ENCODE data around the gene SPNS1.
"Not testable (repeated sequence)": the region's sequence is repeated elsewhere in the genome, so short reads cannot be mapped to it uniquely, and the experiment has no call there.

The SPNS1 gene

GRCh38 chr16:28991687-28992086 lies 17.1 kb downstream of the SPNS1 start:
- DNase-seq = no peak

- no peak for DNase-seq
Observed at GRCh38 chr16:28992496-28992895, 17.9 kb downstream of the SPNS1 start.

- DNase-seq = no peak
Observed at GRCh38 chr16:28998837-28999236, 24.3 kb downstream of the SPNS1 start.

- DNase-seq = no peak
Observed at GRCh38 chr16:28999577-28999976, 25.0 kb downstream of the SPNS1 start.

DNA sequence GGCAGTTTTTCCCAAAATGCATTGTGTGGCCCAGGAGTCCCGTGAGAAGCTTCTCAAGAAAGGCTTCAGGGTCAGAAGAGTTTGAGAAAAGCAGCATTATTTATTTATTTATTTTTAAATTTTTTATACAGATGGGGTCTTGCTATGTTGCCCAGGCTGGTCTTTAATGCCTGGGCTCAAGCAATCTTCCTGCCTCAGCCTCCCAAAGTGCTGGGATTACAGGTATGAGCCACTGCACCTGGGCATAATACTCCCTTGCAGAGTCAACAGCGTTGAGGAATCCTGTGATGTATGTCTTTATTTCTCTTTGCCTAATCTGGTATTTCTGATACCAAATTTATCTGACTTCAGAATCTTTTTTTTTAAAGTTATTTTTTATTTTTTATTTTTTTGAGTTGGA lies 25.4 kb downstream of the SPNS1 start:
- no peak for DNase-seq

DNA sequence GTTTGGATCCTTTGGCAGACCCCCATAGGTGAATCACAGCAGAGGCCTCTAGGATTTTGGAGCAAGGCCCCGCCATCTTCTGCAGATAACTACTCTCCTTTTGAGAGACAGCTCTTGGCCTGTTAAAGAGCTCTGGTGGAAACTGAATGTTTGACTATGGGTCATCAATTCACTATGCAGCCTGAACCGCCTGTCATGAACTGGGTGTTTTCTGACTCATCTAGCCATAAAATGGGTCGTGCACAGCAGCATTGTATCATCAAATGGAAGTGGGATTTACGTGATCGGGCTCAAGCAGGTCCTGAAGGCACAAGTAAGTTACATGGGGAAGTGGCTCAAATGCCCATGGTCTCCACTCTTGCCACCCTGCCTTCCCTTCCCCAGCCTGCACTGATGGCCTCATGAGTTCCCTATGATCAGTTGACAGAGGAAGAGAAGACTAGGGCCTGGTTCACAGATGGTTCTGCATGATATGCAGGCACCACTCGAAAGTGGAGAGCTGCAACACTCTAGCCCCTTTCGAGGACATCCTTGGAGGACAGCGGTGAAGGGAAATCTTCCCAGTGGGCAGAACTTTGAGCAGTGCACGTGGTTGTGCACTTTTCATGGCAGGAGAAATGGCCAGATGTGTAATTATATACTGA lies 30.0 kb downstream of the SPNS1 start:
- DNase-seq = not testable (repeated sequence)

- no peak for DNase-seq
Observed at GRCh38 chr16:29007730-29008593, 33.4 kb downstream of the SPNS1 start.

DNA sequence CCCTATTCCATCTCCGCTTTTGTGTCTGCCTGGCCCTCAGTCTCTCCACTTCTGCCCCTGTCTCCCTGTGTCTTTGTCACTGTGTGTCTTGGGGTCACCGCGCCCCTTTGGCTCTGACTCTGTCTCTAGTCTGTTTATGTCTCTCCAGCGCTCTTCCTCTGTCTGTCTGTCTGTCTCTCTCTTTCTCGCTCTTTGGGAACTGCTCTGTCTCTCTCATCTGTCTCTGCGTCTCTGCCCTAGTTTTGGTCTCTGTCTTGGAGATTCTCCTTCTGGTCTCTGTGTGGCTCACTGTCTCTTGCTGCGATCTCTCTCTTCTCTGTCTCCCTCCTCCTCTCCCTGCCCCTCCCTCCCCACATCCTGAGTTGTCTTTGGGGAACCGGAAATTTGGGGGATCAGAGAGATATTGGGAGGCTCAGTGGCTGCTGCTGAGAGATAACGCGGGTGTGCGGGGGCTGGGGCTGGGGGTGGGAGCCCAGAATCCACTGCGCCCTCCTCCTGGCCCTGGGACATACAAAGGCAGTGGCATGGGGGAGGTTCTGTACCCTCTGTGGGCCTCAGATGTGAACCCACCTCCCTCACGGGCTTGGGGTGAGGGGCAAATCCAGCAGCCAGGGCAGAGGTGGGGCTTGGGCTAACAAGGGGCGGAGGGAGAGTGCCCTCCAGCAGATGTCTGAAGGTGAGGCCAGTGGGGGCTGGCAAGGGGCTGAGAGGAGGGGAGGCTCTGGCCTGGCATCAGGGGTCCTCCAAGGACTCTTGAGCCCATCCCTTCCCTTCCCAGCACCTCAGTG lies 34.7 kb downstream of the SPNS1 start:
- no peak for DNase-seq

- DNase-seq = no peak
Observed at GRCh38 chr16:29009838-29010166, 35.2 kb downstream of the SPNS1 start.

GRCh38 chr16:29011112-29011511 lies 36.5 kb downstream of the SPNS1 start:
- no peak for DNase-seq

- DNase-seq = no peak
Observed at GRCh38 chr16:29011851-29012250, 37.3 kb downstream of the SPNS1 start.

GRCh38 chr16:29012913-29013553 lies 38.5 kb downstream of the SPNS1 start:
- no peak for DNase-seq

DNA sequence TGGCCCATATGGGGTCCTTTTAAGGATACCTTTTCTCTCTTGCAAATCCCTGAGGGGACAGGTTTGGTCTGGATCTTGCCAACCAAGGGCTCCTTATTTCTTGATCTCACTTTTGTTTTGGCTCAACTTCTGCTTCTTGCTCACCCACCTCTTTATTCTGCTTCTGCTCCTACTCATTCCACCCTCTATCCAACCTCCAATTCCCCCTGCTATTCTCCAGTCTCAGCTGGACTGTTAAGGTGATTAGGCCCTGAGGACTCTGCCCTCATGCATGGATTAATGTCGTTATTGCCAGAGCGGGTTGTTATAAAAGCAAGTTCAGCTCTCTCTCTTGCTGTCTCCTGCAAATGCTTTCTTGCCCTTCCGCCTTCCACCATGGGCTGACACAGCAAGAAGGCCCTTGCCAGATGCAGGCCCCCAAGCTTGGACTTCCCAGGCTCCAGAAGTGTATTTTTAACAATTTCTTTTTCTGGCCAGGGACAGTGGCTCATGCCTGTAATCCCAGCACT lies 40.0 kb downstream of the SPNS1 start:
- no peak for DNase-seq

DNA sequence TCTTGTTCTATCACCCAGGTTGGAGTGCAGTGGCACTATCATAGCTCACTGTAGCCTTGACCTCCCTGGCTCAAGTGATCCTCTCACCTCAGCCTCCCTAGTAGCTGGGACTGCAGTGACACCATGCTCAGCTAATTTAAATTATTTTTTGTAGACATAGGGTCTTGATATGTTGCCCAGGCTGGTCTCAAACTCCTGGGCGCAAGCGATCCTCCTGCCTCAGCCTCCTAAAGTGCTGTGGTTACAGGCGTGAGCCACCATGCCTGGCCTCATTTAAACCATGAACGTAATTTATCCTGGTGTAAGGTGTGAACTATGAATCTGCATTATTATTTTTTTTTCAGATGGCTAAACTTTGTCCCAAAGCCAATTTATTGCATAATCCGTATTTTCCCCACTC lies 47.6 kb downstream of the SPNS1 start:
- DNase-seq = no peak

DNA sequence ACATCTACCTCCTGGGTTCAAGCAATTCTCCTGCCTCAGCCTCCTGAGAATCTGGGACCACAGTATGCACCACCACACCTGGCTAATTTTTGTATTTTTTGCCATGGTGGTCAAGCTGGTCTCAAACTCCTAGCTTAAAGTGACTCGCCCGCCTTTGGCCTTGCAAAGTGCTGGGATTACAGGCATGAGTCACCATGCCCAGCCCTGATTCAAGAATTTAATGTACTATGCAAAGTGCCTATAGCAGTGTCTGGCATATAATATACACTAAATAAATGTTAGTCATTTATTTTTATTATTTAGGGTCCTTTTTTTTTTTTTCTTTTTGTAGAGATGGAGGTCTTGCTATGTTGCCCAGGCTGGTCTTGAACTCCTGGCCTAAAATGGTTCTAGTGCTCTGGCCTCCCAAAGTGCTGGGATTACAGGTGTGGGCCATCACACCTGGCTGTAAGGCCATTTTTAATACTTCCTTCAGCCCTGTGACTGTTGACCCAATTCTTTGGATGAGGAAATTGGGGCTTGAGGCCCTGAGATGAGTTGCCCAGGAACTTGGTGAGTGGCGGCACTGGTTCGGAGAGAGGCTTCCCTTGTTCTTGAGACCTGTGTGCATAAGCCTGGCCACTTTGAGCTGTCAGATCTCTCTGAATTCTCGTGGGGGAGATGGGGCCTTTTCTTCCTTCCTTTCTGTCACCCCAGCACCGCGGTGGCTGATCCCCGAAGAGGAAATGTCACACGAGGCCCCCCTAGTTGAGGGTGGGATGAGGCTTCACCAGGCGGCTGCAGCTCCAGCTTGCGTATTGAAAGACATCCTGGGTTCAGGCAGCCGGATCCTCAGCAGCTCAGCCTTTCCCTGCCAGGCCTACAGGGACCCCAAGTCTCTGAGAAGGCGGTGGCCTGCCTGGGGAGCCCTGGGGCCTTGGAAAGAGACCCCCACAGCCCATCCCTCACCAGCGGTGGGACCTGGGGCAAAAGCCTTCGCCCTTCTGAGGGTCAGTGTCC lies 49.0 kb downstream of the SPNS1 start:
- DNase-seq = no peak

DNA sequence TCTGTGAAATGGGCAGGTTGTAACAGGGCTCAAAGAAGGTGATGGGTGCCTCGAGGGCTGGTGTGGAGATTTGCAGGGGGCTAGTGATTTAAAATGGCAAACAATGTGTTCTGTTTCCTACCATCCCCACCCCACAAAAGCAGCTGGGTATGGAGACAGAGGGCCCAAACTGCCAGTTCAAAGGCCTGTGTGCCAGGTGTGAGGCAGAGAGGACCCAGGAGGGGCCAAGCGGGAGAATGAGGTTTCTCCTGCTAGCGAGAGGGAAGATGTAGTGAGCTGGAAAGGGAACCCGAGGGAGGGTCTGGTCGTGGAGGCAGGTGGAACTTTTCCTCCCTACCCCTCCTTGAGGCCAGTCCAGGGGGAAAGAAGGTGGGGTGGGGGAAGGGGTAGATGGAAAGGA lies 49.7 kb downstream of the SPNS1 start:
- DNase-seq = no peak

DNA sequence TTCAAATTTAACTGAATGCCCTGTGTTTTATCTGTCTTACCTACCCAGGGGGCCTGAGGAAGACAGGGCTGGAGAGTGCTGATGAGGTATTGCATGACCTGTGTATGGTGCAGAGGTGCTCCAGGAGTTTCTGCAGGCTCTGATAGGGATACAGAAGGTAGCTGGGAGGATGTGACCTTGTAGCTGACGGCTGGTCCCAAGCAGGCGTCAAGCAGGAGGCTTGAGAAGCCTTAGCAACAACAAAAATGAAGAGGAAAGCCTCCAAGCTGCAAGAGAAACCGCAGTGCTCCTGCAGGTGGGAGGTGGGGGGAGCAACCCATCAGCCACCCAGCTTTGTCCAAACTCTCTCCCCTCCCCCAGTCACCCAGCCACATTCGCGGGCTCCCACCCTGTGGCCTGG lies 50.6 kb downstream of the SPNS1 start:
- DNase-seq = no peak

DNA sequence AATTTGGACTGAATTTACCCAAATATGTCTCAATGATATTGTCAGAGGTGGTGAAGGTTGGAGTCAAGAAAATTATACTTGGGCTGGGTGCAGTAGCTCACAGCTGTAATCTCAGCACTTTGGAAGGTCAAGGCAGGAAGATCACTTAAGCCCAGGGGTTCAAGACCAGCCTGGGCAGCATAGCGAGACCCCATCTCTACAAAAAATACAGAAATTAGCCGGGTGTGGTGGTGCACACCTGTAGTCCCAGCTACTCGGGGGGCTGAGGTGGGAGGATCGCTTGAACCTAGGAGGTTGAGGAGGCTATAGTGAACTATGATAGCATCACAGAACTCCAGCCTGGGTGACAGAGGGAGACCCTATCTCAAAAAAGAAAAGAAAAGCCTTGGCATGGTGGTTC lies 51.2 kb downstream of the SPNS1 start:
- no peak for DNase-seq

GRCh38 chr16:29028457-29029167 lies 54.0 kb downstream of the SPNS1 start:
- DNase-seq = no peak

- peak; percentile 42 for DNase-seq
Observed at GRCh38 chr16:29029168-29029994, 54.8 kb downstream of the SPNS1 start.
